GM21360 (cell line): ENCODE measurements around the gene BCAR3.
A peak's percentile ranks its signal among the peaks of the same experiment; 100 is the strongest.

ENCODE experiments used
- ATAC-seq: cut with Tn5 transposase; IDR thresholded peaks from one replicate; pipeline ENCODE4 v1.9.1; 2021; ENCODE audit warnings: mild to moderate bottlenecking, moderate library complexity; ENCODE audit not compliant: unreplicated experiment

Gene BCAR3

GRCh38 chr1:93681101-93681988, at the start of gene BCAR3:
Gene BCAR3 (minus strand): TSS chr1:93681837. CDS start chr1:93674930, 6,907 bp downstream.
- peak; percentile 52 for ATAC-seq

GRCh38 chr1:93730621-93731020, 49.0 kb upstream of the BCAR3 start:
- no peak for ATAC-seq

GRCh38 chr1:93729906-93730305, 48.3 kb upstream of the BCAR3 start:
- no peak for ATAC-seq

GRCh38 chr1:93729502-93729901, 47.9 kb upstream of the BCAR3 start:
- ATAC-seq = no peak

- no peak for ATAC-seq
Observed at GRCh38 chr1:93728480-93729131, 47.0 kb upstream of the BCAR3 start.

- ATAC-seq = no peak
Observed at GRCh38 chr1:93723733-93724270, 42.2 kb upstream of the BCAR3 start.

GRCh38 chr1:93723110-93723509, 41.5 kb upstream of the BCAR3 start:
- no peak for ATAC-seq

- ATAC-seq = no peak
Observed at GRCh38 chr1:93722081-93723031, 40.7 kb upstream of the BCAR3 start.

- ATAC-seq = no peak
Observed at GRCh38 chr1:93720956-93721626, 39.5 kb upstream of the BCAR3 start.

GRCh38 chr1:93717640-93718039, 36.0 kb upstream of the BCAR3 start:
- ATAC-seq = no peak

GRCh38 chr1:93716941-93717368, 35.3 kb upstream of the BCAR3 start:
- peak; percentile 51 for ATAC-seq

- no peak for ATAC-seq
Observed at GRCh38 chr1:93716163-93716562, 34.5 kb upstream of the BCAR3 start.

GRCh38 chr1:93715529-93716126, 34.0 kb upstream of the BCAR3 start:
- ATAC-seq = peak; percentile 38

GRCh38 chr1:93714356-93714755, 32.7 kb upstream of the BCAR3 start:
- no peak for ATAC-seq

GRCh38 chr1:93713341-93713740, 31.7 kb upstream of the BCAR3 start:
- ATAC-seq = no peak

- ATAC-seq = no peak
Observed at GRCh38 chr1:93712741-93713140, 31.1 kb upstream of the BCAR3 start.

- ATAC-seq = no peak
Observed at GRCh38 chr1:93710499-93711453, 29.1 kb upstream of the BCAR3 start.

GRCh38 chr1:93708734-93709481, 27.3 kb upstream of the BCAR3 start:
- ATAC-seq = no peak
